Neural cell (in vitro differentiated cells): ENCODE results near the gene CACUL1. TPM values are rescaled to one million over a fixed set of nuclear protein-coding genes. Genes with fewer than 3 reads are reported as not detected.

Source experiments
- H2AFZ ChIP-seq: fragments of 200-600, 300-800 bp; sonication (generic), shearing (Covaris generic); 2 replicates; pipeline ENCODE4 v1.6.0; 2014; ENCODE audit warnings: low read depth, mild to moderate bottlenecking, antibody characterized with exemption, low read length, moderate library complexity
- H3F3A ChIP-seq: fragments of 200-600 bp; shearing (Covaris generic); 2 replicates; pipeline ENCODE4 v1.6.1; 2016; ENCODE audit warnings: mild to moderate bottlenecking, moderate library complexity, mixed read lengths, antibody characterized with exemption, low read length; ENCODE audit not compliant: insufficient read depth, poor library complexity, severe bottlenecking
- H3K27ac ChIP-seq: fragments of 200-600, 300-800 bp; sonication (generic), shearing (Covaris generic); 2 replicates; pipeline ENCODE4 v1.5.1; 2014; ENCODE audit warnings: mild to moderate bottlenecking, low read length, moderate library complexity
- H3K27me3 ChIP-seq: fragments of 300-800, 200-600 bp; sonication (generic), shearing (Covaris generic); 2 replicates; pipeline ENCODE4 v1.6.0; 2014; ENCODE audit warnings: mild to moderate bottlenecking, low read depth, low read length, moderate library complexity; ENCODE audit not compliant: insufficient read depth
- H3K36me3 ChIP-seq: fragments of 300-800, 200-600 bp; sonication (generic), shearing (Covaris generic); 2 replicates; pipeline ENCODE4 v1.5.1; 2014; ENCODE audit warnings: mild to moderate bottlenecking, antibody characterized with exemption, low read length, moderate library complexity; ENCODE audit not compliant: insufficient read depth
- H3K4me2 ChIP-seq: fragments of 300-800, 200-600 bp; sonication (generic), shearing (Covaris generic); 2 replicates; pipeline ENCODE4 v1.6.0; 2014; ENCODE audit warnings: mild to moderate bottlenecking, low read length
- H3K4me3 ChIP-seq: fragments of 300-800, 200-600 bp; sonication (generic), shearing (Covaris generic); 2 replicates; pipeline ENCODE4 v1.5.1; 2014; ENCODE audit warnings: mild to moderate bottlenecking, low read length, moderate library complexity
- H3K79me2 ChIP-seq: fragments of 200-600 bp; shearing (Covaris generic); replicated peaks from 2 replicates; pipeline ENCODE4 v1.6.0; 2014; ENCODE audit warnings: mild to moderate bottlenecking, low read length, moderate library complexity; ENCODE audit not compliant: insufficient read depth
- H3K9ac ChIP-seq: fragments of 300-800, 200-600 bp; sonication (generic), shearing (Covaris generic); 2 replicates; pipeline ENCODE4 v1.6.1; 2016; ENCODE audit warnings: mild to moderate bottlenecking, low read length, mixed read lengths
- H3K9me2 ChIP-seq: fragments of 200-600 bp; shearing (Covaris generic); 2 replicates; pipeline ENCODE4 v1.6.1; 2016; ENCODE audit warnings: mild to moderate bottlenecking, low read length, mixed read lengths; ENCODE audit not compliant: insufficient read depth
- H3K9me3 ChIP-seq: fragments of 200-600, 300-800 bp; sonication (generic), shearing (Covaris generic); 2 replicates; pipeline ENCODE4 v1.6.1; 2016; ENCODE audit warnings: mild to moderate bottlenecking, mixed run types, low read length, moderate library complexity, mixed read lengths
- H4K20me1 ChIP-seq: fragments of 200-600 bp; shearing (Covaris generic); 2 replicates; pipeline ENCODE4 v1.6.1; 2016; ENCODE audit warnings: mild to moderate bottlenecking, mixed run types; ENCODE audit not compliant: insufficient read depth
- EP300 ChIP-seq: fragments of 450-650 bp; conservative IDR thresholded peaks from 2 replicates; pipeline ENCODE4 v1.6.1; 2014; ENCODE audit warnings: antibody characterized with exemption, mild to moderate bottlenecking, moderate library complexity; ENCODE audit not compliant: poor library complexity, severe bottlenecking
- EZH2 ChIP-seq: fragments of 200-600, 300-800 bp; shearing (Covaris generic), sonication (generic); IDR thresholded peaks from 2 replicates; pipeline ENCODE4 v1.6.1; 2014; ENCODE audit warnings: antibody characterized with exemption, low read length, borderline replicate concordance, mild to moderate bottlenecking; ENCODE audit not compliant: insufficient read depth, poor library complexity, severe bottlenecking
- MXI1 ChIP-seq: fragments of 450-650 bp; conservative IDR thresholded peaks from 2 replicates; pipeline ENCODE4 v1.6.1; 2014; ENCODE audit warnings: antibody characterized with exemption, mild to moderate bottlenecking; ENCODE audit not compliant: poor library complexity, severe bottlenecking
- POLR2AphosphoS5 ChIP-seq: IDR thresholded peaks from 2 replicates; pipeline ENCODE4 v1.6.1; 2012
- RAD21 ChIP-seq: fragments of 450-650 bp; conservative IDR thresholded peaks from 2 replicates; pipeline ENCODE4 v1.6.1; 2014; ENCODE audit warnings: antibody characterized with exemption, mild to moderate bottlenecking, moderate library complexity
- SMC3 ChIP-seq: fragments of 450-650 bp; conservative IDR thresholded peaks from 2 replicates; pipeline ENCODE4 v1.6.1; 2014; ENCODE audit warnings: antibody characterized with exemption, mild to moderate bottlenecking, moderate library complexity; ENCODE audit not compliant: poor library complexity
- TAF1 ChIP-seq: IDR thresholded peaks from 2 replicates; pipeline ENCODE4 v1.6.1; 2012; ENCODE audit warnings: low read depth
- polyA plus RNA-seq: library from polyadenylated mRNA; depleted of rRNA; stranded (reverse); fragments of >200 nt; gene quantifications from 2 replicates; pipeline ENCODE4 v1.2.3, GENCODE V29; 2014
- TF ChIP-seq, protein P1 (sequence below): fragments of 450-650 bp; IDR thresholded peaks from 2 replicates; pipeline ENCODE4 v1.5.1; 2014; ENCODE audit warnings: antibody characterized with exemption, mild to moderate bottlenecking, moderate library complexity; ENCODE audit not compliant: poor library complexity, severe bottlenecking
- TF ChIP-seq, protein P2 (sequence below): IDR thresholded peaks from 2 replicates; pipeline ENCODE4 v1.6.1; 2012; ENCODE audit warnings: borderline replicate concordance

Gene CACUL1
- polyA plus RNA-seq, 1 donor from 2014 or later = 12.8 TPM

DNA sequence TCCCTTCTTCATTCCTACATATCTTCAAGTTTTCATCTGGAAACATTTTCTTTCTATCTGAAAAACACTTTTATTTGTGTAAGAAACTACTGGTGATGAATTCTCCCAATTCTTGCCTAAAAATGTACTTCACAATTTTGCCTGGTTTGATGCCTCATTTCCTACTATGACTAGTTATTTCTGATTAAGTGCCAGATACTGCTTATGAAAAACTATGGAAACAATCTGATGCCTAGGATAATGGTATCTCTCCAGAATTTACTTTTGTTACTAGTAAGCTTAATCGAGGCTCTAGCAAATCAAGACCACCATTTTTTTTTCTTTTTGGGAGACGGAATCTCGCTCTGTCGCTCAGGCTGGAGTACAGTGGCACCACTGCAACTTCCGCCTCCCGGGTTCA lies 31.3 kb downstream of the CACUL1 start:
- no peak overlapping the region for H3K4me2 ChIP-seq
- H3K9me2 ChIP-seq = no peaks in the 10 kb centered on the region
- no peaks in the 10 kb centered on the region for H3K36me3 ChIP-seq
- H3K27ac ChIP-seq = no peak overlapping the region
- no peak overlapping the region for H3K9ac ChIP-seq
- no peaks in the 10 kb centered on the region for H3F3A ChIP-seq
- TF ChIP-seq RAD21 (no peak), MXI1 (no peak), TAF1 (no peak), EZH2 (no peak), EP300 (no peak), POLR2AphosphoS5 (no peak), SMC3 (no peak)
- TF ChIP-seq, protein P1, sequence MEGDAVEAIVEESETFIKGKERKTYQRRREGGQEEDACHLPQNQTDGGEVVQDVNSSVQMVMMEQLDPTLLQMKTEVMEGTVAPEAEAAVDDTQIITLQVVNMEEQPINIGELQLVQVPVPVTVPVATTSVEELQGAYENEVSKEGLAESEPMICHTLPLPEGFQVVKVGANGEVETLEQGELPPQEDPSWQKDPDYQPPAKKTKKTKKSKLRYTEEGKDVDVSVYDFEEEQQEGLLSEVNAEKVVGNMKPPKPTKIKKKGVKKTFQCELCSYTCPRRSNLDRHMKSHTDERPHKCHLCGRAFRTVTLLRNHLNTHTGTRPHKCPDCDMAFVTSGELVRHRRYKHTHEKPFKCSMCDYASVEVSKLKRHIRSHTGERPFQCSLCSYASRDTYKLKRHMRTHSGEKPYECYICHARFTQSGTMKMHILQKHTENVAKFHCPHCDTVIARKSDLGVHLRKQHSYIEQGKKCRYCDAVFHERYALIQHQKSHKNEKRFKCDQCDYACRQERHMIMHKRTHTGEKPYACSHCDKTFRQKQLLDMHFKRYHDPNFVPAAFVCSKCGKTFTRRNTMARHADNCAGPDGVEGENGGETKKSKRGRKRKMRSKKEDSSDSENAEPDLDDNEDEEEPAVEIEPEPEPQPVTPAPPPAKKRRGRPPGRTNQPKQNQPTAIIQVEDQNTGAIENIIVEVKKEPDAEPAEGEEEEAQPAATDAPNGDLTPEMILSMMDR = no peak
- TF ChIP-seq, protein P2, sequence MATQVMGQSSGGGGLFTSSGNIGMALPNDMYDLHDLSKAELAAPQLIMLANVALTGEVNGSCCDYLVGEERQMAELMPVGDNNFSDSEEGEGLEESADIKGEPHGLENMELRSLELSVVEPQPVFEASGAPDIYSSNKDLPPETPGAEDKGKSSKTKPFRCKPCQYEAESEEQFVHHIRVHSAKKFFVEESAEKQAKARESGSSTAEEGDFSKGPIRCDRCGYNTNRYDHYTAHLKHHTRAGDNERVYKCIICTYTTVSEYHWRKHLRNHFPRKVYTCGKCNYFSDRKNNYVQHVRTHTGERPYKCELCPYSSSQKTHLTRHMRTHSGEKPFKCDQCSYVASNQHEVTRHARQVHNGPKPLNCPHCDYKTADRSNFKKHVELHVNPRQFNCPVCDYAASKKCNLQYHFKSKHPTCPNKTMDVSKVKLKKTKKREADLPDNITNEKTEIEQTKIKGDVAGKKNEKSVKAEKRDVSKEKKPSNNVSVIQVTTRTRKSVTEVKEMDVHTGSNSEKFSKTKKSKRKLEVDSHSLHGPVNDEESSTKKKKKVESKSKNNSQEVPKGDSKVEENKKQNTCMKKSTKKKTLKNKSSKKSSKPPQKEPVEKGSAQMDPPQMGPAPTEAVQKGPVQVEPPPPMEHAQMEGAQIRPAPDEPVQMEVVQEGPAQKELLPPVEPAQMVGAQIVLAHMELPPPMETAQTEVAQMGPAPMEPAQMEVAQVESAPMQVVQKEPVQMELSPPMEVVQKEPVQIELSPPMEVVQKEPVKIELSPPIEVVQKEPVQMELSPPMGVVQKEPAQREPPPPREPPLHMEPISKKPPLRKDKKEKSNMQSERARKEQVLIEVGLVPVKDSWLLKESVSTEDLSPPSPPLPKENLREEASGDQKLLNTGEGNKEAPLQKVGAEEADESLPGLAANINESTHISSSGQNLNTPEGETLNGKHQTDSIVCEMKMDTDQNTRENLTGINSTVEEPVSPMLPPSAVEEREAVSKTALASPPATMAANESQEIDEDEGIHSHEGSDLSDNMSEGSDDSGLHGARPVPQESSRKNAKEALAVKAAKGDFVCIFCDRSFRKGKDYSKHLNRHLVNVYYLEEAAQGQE = no peak
- no peaks in the 10 kb centered on the region for H4K20me1 ChIP-seq
- H3K27me3 ChIP-seq = no peaks in the 10 kb centered on the region
- no peak overlapping the region for H3K4me3 ChIP-seq
- H2AFZ ChIP-seq = no peak overlapping the region
- no peaks in the 10 kb centered on the region for H3K9me3 ChIP-seq
- peaks cover 16% of the 10 kb centered on the region for H3K79me2 ChIP-seq

DNA sequence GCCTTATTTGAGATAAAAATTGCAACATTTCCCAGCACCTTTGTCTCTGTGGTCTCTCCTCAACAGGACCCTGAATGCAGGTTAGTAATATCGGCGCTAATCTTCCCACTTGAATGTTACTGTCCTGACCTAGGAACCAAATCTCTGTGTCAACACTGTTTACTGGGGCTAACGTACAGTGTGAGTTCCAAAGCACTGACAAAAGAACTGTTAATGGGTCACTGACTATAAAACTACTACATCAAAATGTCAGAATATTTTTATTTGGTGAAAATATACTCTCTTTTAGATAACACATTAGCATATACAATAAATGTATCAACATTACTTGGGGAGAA lies 33.3 kb downstream of the CACUL1 start:
- H3K27me3 ChIP-seq = no peaks in the 10 kb centered on the region
- H3K79me2 ChIP-seq = peaks cover 16% of the 10 kb centered on the region
- H3K36me3 ChIP-seq = no peaks in the 10 kb centered on the region
- TF ChIP-seq EZH2 (no peak), POLR2AphosphoS5 (no peak)
- TF ChIP-seq, protein P2 = no peak
- no peaks in the 10 kb centered on the region for H4K20me1 ChIP-seq
- no peaks in the 10 kb centered on the region for H3F3A ChIP-seq
- H3K9me3 ChIP-seq = no peaks in the 10 kb centered on the region
- no peak overlapping the region for H3K4me2 ChIP-seq
- no peak overlapping the region for H2AFZ ChIP-seq
- no peak overlapping the region for H3K9ac ChIP-seq
- H3K9me2 ChIP-seq = no peaks in the 10 kb centered on the region
- no peak overlapping the region for H3K4me3 ChIP-seq
- no peak overlapping the region for H3K27ac ChIP-seq
